ENCODE results near the gene ADGRL2. TPM values are rescaled to one million over a fixed set of nuclear protein-coding genes. Genes with fewer than 3 reads are reported as not detected.

The ADGRL2 gene
- total RNA-seq, 1 donor from 2014 or later, result 25.1 TPM

- no peak for TF ChIP-seq CTCF (IDR thresholded peaks at IDR 0.05; ENCODE audit: insufficient read depth, low read length, poor library complexity, severe bottlenecking)
- Histone ChIP-seq H3K36me3 (ENCODE audit: control insufficient read depth, insufficient read depth, low read length) (no peaks in the 10 kb centered on the region), H3K4me3 (ENCODE audit: low read depth, low read length) (no peak overlapping the region), H3K27me3 (ENCODE audit: control insufficient read depth, insufficient read depth, low read length) (no peaks in the 10 kb centered on the region)
- no peak for DNase-seq (ENCODE audit: low read depth)
Measured at GRCh38 chr1:81841795-81842194, 41.1 kb downstream of the ADGRL2 start.

GRCh38 chr1:81844477-81844876 is 43.7 kb downstream of the ADGRL2 start:
- TF ChIP-seq CTCF (IDR thresholded peaks at IDR 0.05; ENCODE audit: insufficient read depth, low read length, poor library complexity, severe bottlenecking), result no peak
- Histone ChIP-seq H3K27me3 (ENCODE audit: control insufficient read depth, insufficient read depth, low read length) (no peaks in the 10 kb centered on the region), H3K36me3 (ENCODE audit: control insufficient read depth, insufficient read depth, low read length) (no peaks in the 10 kb centered on the region), H3K4me3 (ENCODE audit: low read depth, low read length) (no peak overlapping the region)
- DNase-seq (ENCODE audit: low read depth), result no peak

- no peak for DNase-seq (ENCODE audit: low read depth)
- Histone ChIP-seq H3K4me3 (ENCODE audit: low read depth, low read length) (no peak overlapping the region), H3K36me3 (ENCODE audit: control insufficient read depth, insufficient read depth, low read length) (no peaks in the 10 kb centered on the region), H3K27me3 (ENCODE audit: control insufficient read depth, insufficient read depth, low read length) (no peaks in the 10 kb centered on the region)
- TF ChIP-seq CTCF (IDR thresholded peaks at IDR 0.05; ENCODE audit: insufficient read depth, low read length, poor library complexity, severe bottlenecking), result no peak
Measured at GRCh38 chr1:81846630-81847029, 45.9 kb downstream of the ADGRL2 start.

GRCh38 chr1:81847063-81847462 is 46.3 kb downstream of the ADGRL2 start:
- Histone ChIP-seq H3K36me3 (ENCODE audit: control insufficient read depth, insufficient read depth, low read length) (no peaks in the 10 kb centered on the region), H3K4me3 (ENCODE audit: low read depth, low read length) (no peak overlapping the region), H3K27me3 (ENCODE audit: control insufficient read depth, insufficient read depth, low read length) (no peaks in the 10 kb centered on the region)
- TF ChIP-seq CTCF (IDR thresholded peaks at IDR 0.05; ENCODE audit: insufficient read depth, low read length, poor library complexity, severe bottlenecking), result no peak
- no peak for DNase-seq (ENCODE audit: low read depth)

- H3K4me3 ChIP-seq (ENCODE audit: low read depth, low read length), result no peak overlapping the region
- H3K36me3 ChIP-seq (ENCODE audit: control insufficient read depth, insufficient read depth, low read length), result no peaks in the 10 kb centered on the region
- TF ChIP-seq CTCF (IDR thresholded peaks at IDR 0.05; ENCODE audit: insufficient read depth, low read length, poor library complexity, severe bottlenecking), result no peak
- H3K27me3 ChIP-seq (ENCODE audit: control insufficient read depth, insufficient read depth, low read length), result no peaks in the 10 kb centered on the region
- no peak for DNase-seq (ENCODE audit: low read depth)
Measured at GRCh38 chr1:81848880-81849682, 48.3 kb downstream of the ADGRL2 start.

- Histone ChIP-seq H3K4me3 (ENCODE audit: low read depth, low read length) (no peak overlapping the region), H3K36me3 (ENCODE audit: control insufficient read depth, insufficient read depth, low read length) (no peaks in the 10 kb centered on the region), H3K27me3 (ENCODE audit: control insufficient read depth, insufficient read depth, low read length) (no peaks in the 10 kb centered on the region)
- TF ChIP-seq CTCF (IDR thresholded peaks at IDR 0.05; ENCODE audit: insufficient read depth, low read length, poor library complexity, severe bottlenecking), result no peak
- no peak for DNase-seq (ENCODE audit: low read depth)
Measured at GRCh38 chr1:81850031-81850430, 49.3 kb downstream of the ADGRL2 start.
